IPS-18a (cell line): ENCODE data around the gene TMEM240.
A peak's percentile ranks its signal among the peaks of the same experiment; 100 is the strongest.
"Not testable (repeated sequence)": the region's sequence is repeated elsewhere in the genome, so short reads cannot be mapped to it uniquely, and the experiment has no call there.

ENCODE experiments used
- H3K27ac ChIP-seq: one replicate; pipeline ENCODE4 v1.5.1; 2013; ENCODE audit warnings: low read length
- H3K27me3 ChIP-seq: one replicate; pipeline ENCODE4 v1.6.1; 2013; ENCODE audit warnings: mild to moderate bottlenecking, low read length; ENCODE audit not compliant: control insufficient read depth, insufficient read depth
- H3K36me3 ChIP-seq: one replicate; pipeline ENCODE4 v1.6.1; 2013; ENCODE audit warnings: low read depth, low read length; ENCODE audit not compliant: control insufficient read depth
- H3K4me1 ChIP-seq: one replicate; pipeline ENCODE4 v1.6.1; 2013; ENCODE audit warnings: low read depth, low read length; ENCODE audit not compliant: control insufficient read depth
- H3K4me3 ChIP-seq: one replicate; pipeline ENCODE4 v1.5.1; 2013; ENCODE audit warnings: low read length
- H3K9ac ChIP-seq: one replicate; pipeline ENCODE4 v1.6.1; 2013; ENCODE audit warnings: mild to moderate bottlenecking, low read length, moderate library complexity
- H3K9me3 ChIP-seq: one replicate; pipeline ENCODE4 v1.6.1; 2013; ENCODE audit warnings: low read depth, low read length; ENCODE audit not compliant: control insufficient read depth

TMEM240 gene

GRCh38 chr1:1514376-1514775 is 26.0 kb downstream of the TMEM240 start:
- not testable (repeated sequence) for H3K9ac ChIP-seq, H3K36me3 ChIP-seq, H3K4me3 ChIP-seq, H3K9me3 ChIP-seq, H3K4me1 ChIP-seq, H3K27ac ChIP-seq, H3K27me3 ChIP-seq

- not testable (repeated sequence) for H3K27ac ChIP-seq, H3K9ac ChIP-seq, H3K4me1 ChIP-seq, H3K27me3 ChIP-seq, H3K36me3 ChIP-seq, H3K4me3 ChIP-seq, H3K9me3 ChIP-seq
These were observed 26.7 kb downstream of the TMEM240 start for GRCh38 chr1:1513675-1514074.

- not testable (repeated sequence) for H3K9ac ChIP-seq, H3K36me3 ChIP-seq, H3K27me3 ChIP-seq, H3K9me3 ChIP-seq, H3K4me1 ChIP-seq, H3K27ac ChIP-seq
- H3K4me3 ChIP-seq = peak overlapping the region; percentile 42
These were observed 28.0 kb downstream of the TMEM240 start for GRCh38 chr1:1512425-1512824.

- Histone ChIP-seq H3K27ac (peak within 1 kb of the TSS; percentile 86), H3K27me3 (no peaks in the 10 kb centered on the region), H3K4me1 (no peaks in the 10 kb centered on the region), H3K4me3 (peak within 1 kb of the TSS; percentile 63), H3K36me3 (no peaks in the 10 kb centered on the region), H3K9me3 (no peaks in the 10 kb centered on the region), H3K9ac (peak within 1 kb of the TSS; percentile 77)
These were observed 28.7 kb downstream of the TMEM240 start, which contains the start of gene ATAD3A for GRCh38 chr1:1511533-1512285. Gene ATAD3A, plus strand, starts transcription at chr1:1512162. Its CDS starts 107 bp downstream, at chr1:1512269.

- Histone ChIP-seq H3K4me1 (no peaks in the 10 kb centered on the region), H3K9me3 (no peaks in the 10 kb centered on the region), H3K9ac (peak overlapping the region; percentile 77), H3K36me3 (no peaks in the 10 kb centered on the region), H3K27ac (peak overlapping the region; percentile 86), H3K27me3 (no peaks in the 10 kb centered on the region), H3K4me3 (peak overlapping the region; percentile 63)
These were observed 29.4 kb downstream of the TMEM240 start for GRCh38 chr1:1510912-1511532.

- not testable (repeated sequence) for H3K27ac ChIP-seq, H3K4me1 ChIP-seq, H3K27me3 ChIP-seq, H3K4me3 ChIP-seq, H3K9me3 ChIP-seq, H3K9ac ChIP-seq, H3K36me3 ChIP-seq
These were observed 31.0 kb downstream of the TMEM240 start for GRCh38 chr1:1509465-1509850.

GRCh38 chr1:1508775-1509464 is 31.5 kb downstream of the TMEM240 start:
- H3K9ac ChIP-seq, H3K36me3 ChIP-seq, H3K4me1 ChIP-seq, H3K9me3 ChIP-seq, H3K27me3 ChIP-seq, H3K4me3 ChIP-seq, H3K27ac ChIP-seq: not testable (repeated sequence)

- Histone ChIP-seq H3K9ac (no peak overlapping the region), H3K27me3 (no peaks in the 10 kb centered on the region), H3K36me3 (no peaks in the 10 kb centered on the region), H3K4me3 (no peak overlapping the region), H3K9me3 (no peaks in the 10 kb centered on the region), H3K4me1 (no peaks in the 10 kb centered on the region), H3K27ac (no peak overlapping the region)
These were observed 33.1 kb downstream of the TMEM240 start for GRCh38 chr1:1507305-1507704.

GRCh38 chr1:1505801-1506200 is 34.6 kb downstream of the TMEM240 start:
- H3K4me1 ChIP-seq, H3K9ac ChIP-seq, H3K9me3 ChIP-seq, H3K36me3 ChIP-seq, H3K27me3 ChIP-seq, H3K4me3 ChIP-seq, H3K27ac ChIP-seq: not testable (repeated sequence)

- not testable (repeated sequence) for H3K36me3 ChIP-seq, H3K9ac ChIP-seq, H3K27ac ChIP-seq, H3K9me3 ChIP-seq, H3K27me3 ChIP-seq, H3K4me1 ChIP-seq
- H3K4me3 ChIP-seq = peak overlapping the region; percentile 22
These were observed 35.0 kb downstream of the TMEM240 start for GRCh38 chr1:1505366-1505798.

GRCh38 chr1:1504777-1505365 is 35.6 kb downstream of the TMEM240 start:
- peak overlapping the region; percentile 22 for H3K4me3 ChIP-seq
- H3K36me3 ChIP-seq, H3K27ac ChIP-seq, H3K4me1 ChIP-seq, H3K27me3 ChIP-seq, H3K9me3 ChIP-seq, H3K9ac ChIP-seq: not testable (repeated sequence)
